GM12892 (cell line): ENCODE results near the gene FANCE.

Experiments
- POLR2AphosphoS5 ChIP-seq: IDR thresholded peaks from 2 replicates; pipeline ENCODE4 v1.6.1; 2011; ENCODE audit warnings: low read depth, low read length, control low read depth
- TAF1 ChIP-seq: IDR thresholded peaks from 2 replicates; pipeline ENCODE4 v1.6.1; 2011; ENCODE audit warnings: low read depth, mild to moderate bottlenecking, control low read depth, low read length, borderline replicate concordance

GRCh38 chr6:35441642-35442041, 10.5 kb upstream of the FANCE start:
- TF ChIP-seq POLR2AphosphoS5: no peak
- no peak for TF ChIP-seq TAF1
